GM19372 (cell line): ENCODE measurements around the gene CRAT.

Experiments
- ATAC-seq: cut with Tn5 transposase; IDR thresholded peaks from one replicate; pipeline ENCODE4 v1.9.1; 2021; ENCODE audit warnings: mild to moderate bottlenecking, low read depth, moderate library complexity; ENCODE audit not compliant: unreplicated experiment

The CRAT gene

DNA sequence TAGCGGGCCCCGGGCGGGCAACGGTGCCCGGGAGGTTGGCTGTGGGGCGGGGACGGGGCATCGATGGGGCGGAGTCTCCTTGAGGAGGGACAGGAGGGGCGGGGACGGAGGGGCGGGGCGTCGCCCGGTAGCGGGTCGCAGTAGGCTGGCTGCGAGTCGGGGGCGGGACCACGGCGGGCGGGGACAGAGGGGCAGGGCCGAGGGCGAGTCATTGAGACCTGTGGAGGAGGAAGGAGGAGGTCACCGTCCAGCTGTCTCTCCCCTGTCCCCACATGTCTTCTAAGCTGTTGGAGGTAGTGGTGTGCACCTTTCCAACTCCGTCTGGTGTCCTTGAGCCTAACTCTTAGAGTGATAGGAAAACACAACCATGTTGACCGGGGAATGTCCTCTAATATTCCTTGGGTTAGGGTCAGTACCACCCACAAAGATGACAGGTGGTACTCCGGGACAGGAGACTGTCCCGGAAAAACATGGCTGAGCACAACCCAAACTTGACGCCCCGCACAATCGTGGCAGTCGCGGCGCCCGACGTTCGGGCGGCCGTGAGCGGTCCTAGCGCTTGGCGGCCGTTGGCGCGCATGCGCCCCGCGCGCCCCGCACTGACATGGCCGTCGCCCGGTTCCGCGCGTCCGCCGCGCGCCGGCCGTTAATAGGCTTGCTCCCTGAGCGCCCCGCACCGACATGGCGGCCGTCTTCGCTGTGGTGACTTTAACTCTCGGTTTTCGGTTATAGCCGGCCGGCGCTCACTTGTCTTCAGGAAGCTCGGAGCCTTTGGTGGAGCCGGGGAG is at the start of gene CRAT, which contains the start of gene PTPA:
Gene CRAT (minus strand): TSS at position 54 of the 788 bp plus-strand sequence. CDS start 284 bp downstream, outside the sequence.
Gene PTPA (plus strand): TSS at position 676 of the 788 bp plus-strand sequence. CDS start 186 bp downstream, outside the sequence.
- peak; percentile 87 for ATAC-seq

DNA sequence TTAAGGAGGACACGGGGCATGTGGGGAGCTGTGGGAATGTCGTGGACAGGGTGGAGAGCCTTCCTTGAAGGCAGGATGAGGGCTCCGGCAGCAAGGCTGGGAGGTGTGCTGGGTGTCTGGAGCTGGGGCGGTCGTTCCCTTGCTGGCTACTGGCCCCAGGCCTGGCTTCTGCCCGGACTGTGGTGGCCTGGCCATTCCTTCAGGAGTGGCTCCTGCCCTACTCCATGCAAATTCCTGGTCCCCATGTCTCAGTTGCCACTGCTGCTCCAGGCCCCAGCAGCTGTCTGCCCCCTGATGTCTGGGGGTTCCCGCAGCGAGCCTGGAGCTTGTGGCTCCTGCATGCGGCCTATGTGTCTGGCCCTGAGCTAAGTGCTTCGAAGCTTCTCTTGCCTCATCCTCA is 45.6 kb upstream of the CRAT start:
- no peak for ATAC-seq

DNA sequence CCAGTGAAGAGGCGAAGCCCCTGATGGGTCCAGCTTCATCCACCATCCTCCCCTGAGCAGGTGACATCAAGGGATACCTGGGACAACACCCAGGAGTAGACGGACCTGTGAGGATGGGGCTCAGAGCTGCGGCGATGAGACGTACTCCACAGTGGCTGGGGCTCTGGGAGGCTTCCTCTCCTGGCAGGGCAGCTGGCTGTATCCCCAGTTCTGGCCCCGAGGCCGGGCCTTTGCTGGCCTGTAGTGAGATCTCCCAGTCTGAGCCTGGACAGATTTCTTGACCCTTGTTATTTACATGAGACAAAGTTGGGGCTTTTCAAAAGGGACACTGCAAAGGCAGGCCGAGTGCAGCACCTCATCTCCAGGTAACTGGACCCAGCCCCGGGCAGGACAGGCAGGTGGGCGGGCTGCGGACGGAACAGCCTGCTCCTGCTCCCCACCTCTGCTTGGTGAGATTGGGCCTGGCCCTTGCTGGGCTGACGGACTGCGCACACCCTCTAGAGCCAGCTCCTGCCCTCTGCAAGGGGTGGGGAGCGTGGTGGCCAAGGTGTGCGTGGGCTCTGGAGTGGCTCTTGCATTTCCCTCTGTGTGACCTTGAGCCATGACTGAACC is 44.4 kb upstream of the CRAT start:
- ATAC-seq, result no peak

DNA sequence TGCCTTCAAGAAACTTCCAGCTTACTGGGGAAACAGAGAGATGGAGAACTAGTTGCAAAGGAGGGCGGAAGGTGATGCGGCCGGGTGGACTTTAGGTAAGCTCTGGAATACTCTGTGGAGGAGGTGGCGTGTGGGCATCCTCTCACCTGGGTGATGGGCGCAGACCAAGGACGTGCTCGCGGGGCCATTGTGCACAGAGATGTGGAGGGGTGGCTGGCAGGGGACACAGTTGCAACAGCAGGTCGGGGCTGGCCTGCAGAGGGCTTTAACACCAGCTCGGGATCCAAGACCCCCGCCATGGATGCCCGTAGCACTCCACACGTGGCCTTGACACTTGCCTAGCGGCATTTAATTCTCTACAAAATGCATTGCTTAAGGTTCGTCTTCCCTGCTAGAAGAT is 40.9 kb upstream of the CRAT start:
- ATAC-seq, result no peak

GRCh38 chr9:129150672-129151211 is 40.1 kb upstream of the CRAT start:
- ATAC-seq, result no peak

DNA sequence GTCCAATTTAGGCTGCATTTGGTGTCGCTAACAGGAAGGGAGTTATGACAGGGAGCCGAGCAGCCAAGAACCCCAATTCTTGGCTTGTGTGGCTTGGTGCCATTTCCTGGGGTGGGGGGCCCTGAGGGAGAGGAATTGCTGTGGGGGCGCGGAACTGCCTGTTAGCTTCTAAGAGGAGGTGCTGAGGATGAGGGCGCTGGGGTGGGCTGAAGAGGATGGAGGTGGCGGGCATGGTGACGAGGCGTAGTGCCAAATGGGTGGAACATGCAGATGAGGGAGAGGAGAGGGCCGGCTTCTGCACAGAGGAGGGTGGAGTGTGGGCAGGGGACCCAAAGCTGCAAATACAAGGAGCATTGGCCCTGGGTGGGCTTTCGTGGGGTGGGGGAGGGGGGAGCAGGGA is 39.5 kb upstream of the CRAT start:
- ATAC-seq, result no peak

DNA sequence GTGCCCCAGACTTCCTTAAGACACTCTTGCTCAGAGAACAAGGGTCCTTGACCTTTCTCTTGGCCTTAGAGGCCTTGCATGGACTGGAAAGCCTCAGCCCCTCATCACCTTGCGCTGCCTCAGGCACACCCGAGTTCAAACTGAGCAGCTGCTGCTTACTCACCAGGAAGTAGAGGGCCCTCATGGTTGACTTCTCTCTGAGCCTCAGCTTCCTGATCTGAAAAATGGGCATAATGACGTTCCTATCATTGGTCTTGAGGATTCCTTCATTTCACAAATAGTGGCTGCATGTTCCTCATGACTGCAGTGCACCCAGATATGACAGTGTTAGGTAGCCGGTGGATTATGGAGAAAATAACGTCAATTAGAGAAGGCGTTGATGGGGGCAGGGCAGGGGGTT is 38.8 kb upstream of the CRAT start:
- no peak for ATAC-seq

DNA sequence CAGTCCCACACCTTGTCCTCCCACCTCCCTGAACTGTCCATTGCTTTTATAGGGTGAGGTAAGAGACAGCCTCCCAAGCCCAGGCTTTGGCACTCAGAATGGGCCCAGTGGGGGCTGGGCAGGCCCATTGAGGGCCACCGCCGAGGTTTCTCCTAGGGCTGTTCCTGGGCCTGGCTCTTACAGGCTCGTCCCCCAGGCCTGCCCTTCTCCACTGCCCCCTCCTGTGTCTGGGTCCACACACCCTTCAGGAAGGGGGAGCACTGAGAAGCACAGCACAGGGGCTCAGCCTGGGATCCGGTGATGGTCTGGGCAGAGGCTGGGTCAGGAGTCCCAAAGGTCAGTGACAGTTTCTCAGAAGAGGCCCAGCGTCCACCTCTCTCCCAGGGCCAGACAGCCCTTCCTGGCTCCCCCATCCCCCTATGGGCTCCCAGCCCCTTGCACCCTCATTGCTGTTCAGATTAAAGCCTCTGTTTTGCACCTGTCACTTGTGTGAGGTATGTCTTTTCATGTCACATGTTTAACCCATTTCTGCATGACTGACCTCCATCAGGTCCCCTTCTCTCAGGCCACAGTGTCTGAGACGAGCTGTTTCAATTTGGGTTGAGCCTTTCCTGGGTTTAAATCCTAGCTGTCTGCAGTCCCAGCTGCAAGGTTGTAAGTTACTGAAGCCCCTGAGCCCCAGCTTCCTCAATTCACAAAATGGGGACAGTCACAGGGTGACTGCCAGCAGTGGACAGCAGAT is 38.0 kb upstream of the CRAT start:
- no peak for ATAC-seq

- ATAC-seq, result no peak
Observed at GRCh38 chr9:129146441-129146941, 35.9 kb upstream of the CRAT start.

DNA sequence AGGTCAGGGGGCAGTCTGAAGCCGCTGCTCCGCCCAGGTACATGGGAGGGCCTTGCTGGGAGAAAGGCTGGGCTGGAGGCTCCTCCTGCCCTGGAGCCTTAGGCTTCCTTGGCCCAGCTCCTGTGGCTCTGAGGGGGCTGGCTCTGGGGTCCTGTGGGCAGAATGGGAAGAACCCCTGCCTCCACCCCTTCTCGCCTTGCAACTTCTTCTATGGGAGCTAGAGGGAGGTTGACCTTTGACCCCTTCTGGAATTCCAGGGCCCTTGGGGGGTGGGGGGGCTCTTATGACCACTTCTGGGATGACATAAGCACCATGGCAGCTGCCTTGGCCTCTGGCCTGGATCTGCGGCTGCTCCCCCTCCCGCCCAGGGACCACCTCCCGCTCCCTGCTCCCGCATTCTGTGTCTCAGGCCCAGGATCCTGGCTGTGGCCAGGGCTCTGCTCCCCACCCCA is 35.3 kb upstream of the CRAT start:
- no peak for ATAC-seq

- no peak for ATAC-seq
Observed at GRCh38 chr9:129145316-129145715, 34.7 kb upstream of the CRAT start.

DNA sequence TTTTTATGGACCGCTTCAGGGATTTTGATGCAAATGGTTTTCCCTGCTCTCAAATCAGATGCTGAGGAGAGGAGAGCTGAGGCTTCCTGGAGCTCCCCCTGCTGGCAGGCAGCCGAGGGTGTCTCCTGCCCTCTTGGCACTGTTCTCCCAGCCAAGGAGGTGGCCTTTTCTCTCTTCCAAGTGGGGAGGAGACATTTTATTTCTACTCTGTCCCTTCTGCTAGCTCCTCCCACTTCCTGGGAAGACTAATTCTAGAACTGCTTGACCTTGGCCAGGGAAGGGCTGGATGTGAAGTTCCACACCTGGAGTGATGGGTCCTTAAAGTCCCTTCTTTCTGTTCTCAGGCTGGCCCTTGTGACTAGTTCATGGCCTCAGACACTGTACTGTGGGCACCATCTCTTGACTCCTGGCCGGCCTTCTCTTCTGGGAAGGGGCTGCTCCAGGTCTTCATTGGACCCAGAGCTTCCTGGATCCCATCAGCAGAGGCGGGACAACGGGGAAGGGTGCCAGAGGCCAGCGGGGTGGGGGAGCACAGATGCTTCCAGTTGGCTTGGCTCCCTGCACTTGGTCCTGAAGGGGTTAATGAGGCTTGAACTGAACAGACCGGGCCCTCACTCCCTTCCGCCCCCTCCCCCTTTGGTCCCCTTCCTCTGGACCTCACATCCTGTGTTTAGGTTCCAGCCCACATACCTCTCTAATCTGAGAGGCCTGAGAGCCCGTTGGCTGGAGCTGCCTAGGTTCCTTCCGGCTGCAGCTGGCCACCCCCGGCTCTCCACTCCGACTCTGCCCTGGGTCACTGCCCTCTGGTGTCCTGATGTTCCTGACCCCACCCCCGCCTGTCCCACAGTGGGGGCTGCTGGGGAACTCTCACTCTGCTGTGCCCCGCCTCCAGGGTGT is 32.7 kb upstream of the CRAT start:
- ATAC-seq, result no peak

DNA sequence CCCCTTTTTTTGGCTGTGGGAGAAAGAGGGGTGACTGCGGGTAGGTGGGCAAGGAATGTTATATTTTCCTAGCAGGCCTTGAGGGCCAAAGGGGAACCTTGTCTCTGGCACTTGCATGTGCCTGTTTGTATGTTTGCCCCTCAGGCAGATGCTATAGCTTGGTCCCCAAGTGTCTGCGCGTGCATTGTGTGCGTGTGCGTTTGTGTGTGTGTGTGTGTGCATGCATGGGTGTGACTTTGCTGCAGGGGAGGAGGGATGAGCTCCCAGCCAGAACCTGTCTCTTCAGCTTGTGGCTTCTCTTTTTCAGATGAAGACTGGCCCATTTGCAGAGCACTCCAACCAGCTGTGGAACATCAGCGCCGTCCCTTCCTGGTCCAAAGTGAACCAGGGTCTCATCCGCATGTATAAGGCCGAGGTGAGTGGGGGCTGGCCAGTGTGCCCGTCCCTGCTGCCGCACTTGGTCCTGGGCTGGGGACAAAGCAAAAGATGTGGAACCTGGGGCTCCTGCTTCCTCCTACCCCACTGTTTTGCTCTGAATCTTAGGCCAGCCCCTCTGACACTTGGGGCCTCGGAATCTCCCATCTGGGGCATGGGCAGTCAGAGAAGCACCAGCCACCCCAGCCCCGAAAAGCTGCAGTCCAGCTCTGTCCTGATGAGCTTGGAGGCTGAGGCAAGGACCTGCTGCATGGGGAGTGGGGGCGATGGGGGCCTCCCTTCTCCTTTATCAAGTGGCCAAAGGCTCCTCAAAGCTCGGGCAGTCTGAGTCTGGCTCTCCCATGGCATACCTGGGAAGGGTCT is 31.7 kb upstream of the CRAT start:
- ATAC-seq, result no peak

DNA sequence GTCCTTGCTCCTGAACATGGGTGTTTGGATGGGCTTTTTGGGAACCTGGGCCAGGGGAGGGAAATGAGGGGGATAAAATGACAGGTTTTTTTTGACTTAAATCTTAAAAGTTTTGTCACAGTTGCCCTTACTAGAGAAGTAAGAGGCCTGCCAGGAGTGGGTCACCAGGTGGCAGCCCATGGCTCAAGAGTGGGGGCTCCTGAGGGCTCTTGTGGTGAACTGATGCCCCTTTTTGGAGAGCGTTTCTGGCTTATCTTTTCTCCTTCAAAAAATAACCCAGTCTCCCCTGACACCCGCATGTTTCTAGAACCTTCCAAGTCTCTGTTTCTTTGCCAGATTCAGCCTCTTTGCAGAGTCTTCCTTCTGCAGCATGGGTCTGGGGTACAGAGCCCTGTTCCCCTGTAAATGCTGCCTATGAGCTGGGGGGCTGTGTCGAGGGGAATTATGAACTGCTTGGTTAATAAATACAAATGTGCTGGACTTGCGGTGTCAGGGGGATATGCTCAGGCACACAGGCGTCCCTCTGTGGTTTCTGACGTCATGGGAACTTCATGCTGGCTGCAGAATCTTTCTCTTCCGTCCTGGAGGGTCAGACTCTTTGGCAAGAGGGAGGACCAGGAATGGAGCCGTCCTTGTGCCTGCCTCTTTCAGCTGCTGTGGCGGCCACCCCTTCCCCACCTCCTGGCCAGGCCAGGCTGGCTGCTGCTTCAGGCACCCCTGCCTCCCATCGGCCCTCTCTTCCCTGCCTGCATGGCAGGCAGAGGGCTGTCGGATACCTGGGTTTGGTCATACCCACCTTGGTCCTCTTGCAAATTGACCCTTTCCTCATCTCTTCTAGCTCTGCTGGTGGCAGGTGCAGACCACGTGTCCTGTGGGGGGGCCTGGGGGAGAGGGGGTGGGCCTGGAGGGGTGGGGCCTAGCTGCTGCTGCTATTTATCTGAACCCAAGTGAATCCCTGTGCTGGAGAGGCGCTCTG is 30.8 kb upstream of the CRAT start:
- no peak for ATAC-seq

GRCh38 chr9:129140397-129141065 is 29.9 kb upstream of the CRAT start:
- no peak for ATAC-seq

GRCh38 chr9:129139993-129140396 is 29.4 kb upstream of the CRAT start:
- no peak for ATAC-seq

GRCh38 chr9:129139233-129139992 is 28.8 kb upstream of the CRAT start:
- ATAC-seq, result no peak
